A549 (cell line): Measurements from ENCODE around the gene ADAMTS10. TPM values are rescaled to one million over a fixed set of nuclear protein-coding genes. Genes with fewer than 3 reads are reported as not detected.

Experiments used
- ATAC-seq, 2 experiments: fragments of 200-7000 bp in 1 of 2; fragments of >200 bp in 1 of 2; cut with Nextera tagmentation in 1 of 2; cut with Tn5 transposase in 1 of 2; 3 replicates each; pipeline versions ENCODE4 v1.8.0 to v1.9.1; 2018 to 2020; ENCODE audit warnings: mild to moderate bottlenecking in 1 of 2, moderate library complexity in 1 of 2
- CTCF ChIA-PET: fragments of 300-600 bp; sonication (Branson Sonifier 250); formaldehyde crosslinking; extraction: SDS; loops from one replicate; lab custom pipeline; 2021; ENCODE audit warnings: antibody characterized with exemption, inconsistent platforms; lab: Yijun Ruan, JAX
- POLR2A ChIA-PET: fragments of 350-600 bp; formaldehyde crosslinking; extraction: SDS; loops from one replicate; lab custom pipeline; 2021; ENCODE audit warnings: antibody characterized with exemption, inconsistent platforms; lab: Yijun Ruan, JAX
- DNase-seq, 2 experiments: peaks; one replicate each; pipeline versions ENCODE4 v3.0.0 to v3.0.0-alpha.2; 2011 to 2016; ENCODE audit warnings: low read depth in 1 of 2, low spot score in 1 of 2
- FAIRE-seq: peaks from 2 replicates; lab custom pipeline; 2011; peaks lifted over from hg19 to GRCh38; lab: Jason Lieb, UNC
- H3K27ac ChIP-seq, 2 experiments: fragments of >200 bp; sonication (Bioruptor Twin); formaldehyde crosslinking; 3 replicates each; pipeline ENCODE4 v1.5.1; 2016 to 2017
- H3K4me1 ChIP-seq: fragments of >200 bp; sonication (Bioruptor Twin); formaldehyde crosslinking; 3 replicates; pipeline ENCODE4 v1.6.1; 2016
- H3K4me2 ChIP-seq: fragments of >200 bp; sonication (Bioruptor Twin); formaldehyde crosslinking; 3 replicates; pipeline ENCODE4 v1.6.1; 2016
- H3K4me3 ChIP-seq: fragments of >200 bp; sonication (Bioruptor Twin); formaldehyde crosslinking; 3 replicates; pipeline ENCODE4 v1.5.1; 2016
- H3K9me3 ChIP-seq: fragments of >200 bp; sonication (Bioruptor Twin); formaldehyde crosslinking; 3 replicates; pipeline ENCODE4 v1.6.1; 2016
- ATOH8 ChIP-seq: fragments of 250-450 bp; sonication (Bioruptor Pico); IDR thresholded peaks from 2 replicates; pipeline ENCODE4 v1.5.0; 2020; ENCODE audit warnings: low read depth, mild to moderate bottlenecking, moderate library complexity
- BCL3 ChIP-seq: fragments of >200 bp; sonication (Bioruptor Twin); formaldehyde crosslinking; IDR thresholded peaks from 3 replicates; pipeline ENCODE4 v1.6.1; 2016
- BHLHE40 ChIP-seq: IDR thresholded peaks from 2 replicates; pipeline ENCODE4 v1.6.1; 2012; ENCODE audit warnings: low read depth, low read length, inconsistent platforms
- CBX8 ChIP-seq: fragments of 200-600 bp; sonication (generic); IDR thresholded peaks from 2 replicates; pipeline ENCODE4 v1.6.1; 2016
- CEBPB ChIP-seq, 2 experiments: fragments of >200 bp in 1 of 2; sonication (Bioruptor Twin) in 1 of 2; formaldehyde crosslinking in 1 of 2; IDR thresholded peaks; 2 replicates each; pipeline ENCODE4 v1.6.1; 2012 to 2016
- CHD2 ChIP-seq: fragments of 150-350 bp; IDR thresholded peaks from 2 replicates; pipeline ENCODE4 v1.6.1; 2014; ENCODE audit warnings: low read length; ENCODE audit not compliant: partially characterized antibody
- EHF ChIP-seq: fragments of 250-450 bp; sonication (Bioruptor Pico); IDR thresholded peaks from 2 replicates; pipeline ENCODE4 v1.5.0; 2020; ENCODE audit warnings: mild to moderate bottlenecking
- EP300 ChIP-seq, 2 experiments: fragments of >200 bp; sonication (Bioruptor Twin); formaldehyde crosslinking; IDR thresholded peaks; 2 replicates in 1 of 2; 3 replicates in 1 of 2; pipeline ENCODE4 v1.6.1; 2016 to 2017
- ESRRA ChIP-seq: fragments of 150-350 bp; IDR thresholded peaks from 2 replicates; pipeline ENCODE4 v1.6.1; 2014; ENCODE audit warnings: mild to moderate bottlenecking, low read length, borderline replicate concordance
- FOXS1 ChIP-seq: fragments of 250-450 bp; sonication (Bioruptor Pico); IDR thresholded peaks from 2 replicates; pipeline ENCODE4 v1.5.0; 2020; ENCODE audit warnings: mild to moderate bottlenecking, moderate library complexity
- GATA3 ChIP-seq: IDR thresholded peaks from 2 replicates; pipeline ENCODE4 v1.6.1; 2012; ENCODE audit warnings: borderline replicate concordance
- HES2 ChIP-seq: fragments of >200 bp; sonication (Bioruptor Twin); formaldehyde crosslinking; IDR thresholded peaks from 2 replicates; pipeline ENCODE4 v1.6.1; 2016
- HOXB13 ChIP-seq: fragments of 250-450 bp; sonication (Bioruptor Pico); IDR thresholded peaks from 2 replicates; pipeline ENCODE4 v1.5.0; 2020; ENCODE audit warnings: low read depth, mild to moderate bottlenecking, moderate library complexity
- HOXB5 ChIP-seq: fragments of 250-450 bp; sonication (Bioruptor Pico); IDR thresholded peaks from 2 replicates; pipeline ENCODE4 v1.5.0; 2020; ENCODE audit warnings: mild to moderate bottlenecking, moderate library complexity
- JUNB ChIP-seq: fragments of >200 bp; sonication (Bioruptor Twin); formaldehyde crosslinking; IDR thresholded peaks from 2 replicates; pipeline ENCODE4 v1.6.1; 2016
- KDM1A ChIP-seq: fragments of 200-600 bp; sonication (generic); IDR thresholded peaks from 2 replicates; pipeline ENCODE4 v1.6.1; 2016; ENCODE audit warnings: low read depth, mild to moderate bottlenecking
- KDM5A ChIP-seq: fragments of 200-600 bp; sonication (generic); IDR thresholded peaks from 2 replicates; pipeline ENCODE4 v1.6.1; 2016; ENCODE audit warnings: antibody characterized with exemption, mild to moderate bottlenecking
- MAZ ChIP-seq: fragments of 150-350 bp; IDR thresholded peaks from 2 replicates; pipeline ENCODE4 v1.6.1; 2014; ENCODE audit warnings: antibody characterized with exemption, low read depth, low read length, borderline replicate concordance
- PHF8 ChIP-seq: fragments of 200-600 bp; sonication (generic); IDR thresholded peaks from 2 replicates; pipeline ENCODE4 v1.6.1; 2016; ENCODE audit warnings: low read depth, mild to moderate bottlenecking, antibody characterized with exemption, moderate library complexity, borderline replicate concordance
- POLR2A ChIP-seq: IDR thresholded peaks from 2 replicates; pipeline ENCODE4 v1.6.1; 2012; ENCODE audit warnings: mild to moderate bottlenecking, low read length
- RAD21 ChIP-seq, 2 experiments: fragments of >200 bp in 1 of 2; sonication (Bioruptor Twin) in 1 of 2; formaldehyde crosslinking in 1 of 2; IDR thresholded peaks in 1 of 2; conservative IDR thresholded peaks in 1 of 2; 2 replicates in 1 of 2; 3 replicates in 1 of 2; pipeline ENCODE4 v1.6.1; 2012 to 2018; ENCODE audit warnings: inconsistent platforms in 1 of 2
- RARB ChIP-seq: fragments of 250-450 bp; sonication (Bioruptor Pico); IDR thresholded peaks from 2 replicates; pipeline ENCODE4 v1.8.0; 2021; ENCODE audit warnings: mild to moderate bottlenecking, moderate library complexity
- REST ChIP-seq: fragments of 200-600 bp; sonication (generic); IDR thresholded peaks from 2 replicates; pipeline ENCODE4 v1.6.1; 2016; ENCODE audit warnings: antibody characterized with exemption, mild to moderate bottlenecking, moderate library complexity
- SMC3 ChIP-seq: fragments of >200 bp; sonication (Bioruptor Twin); formaldehyde crosslinking; IDR thresholded peaks from 3 replicates; pipeline ENCODE4 v1.6.1; 2018; ENCODE audit warnings: inconsistent platforms
- TP53 ChIP-seq: fragments of 250-450 bp; sonication (Bioruptor Pico); IDR thresholded peaks from 2 replicates; pipeline ENCODE4 v1.5.0; 2021; ENCODE audit warnings: mild to moderate bottlenecking, moderate library complexity
- USF2 ChIP-seq: fragments of 450-650 bp; IDR thresholded peaks from 2 replicates; pipeline ENCODE4 v1.6.1; 2014; ENCODE audit warnings: antibody characterized with exemption
- ZFP36 ChIP-seq: fragments of 450-650 bp; IDR thresholded peaks from 2 replicates; pipeline ENCODE4 v1.6.1; 2014; ENCODE audit warnings: borderline replicate concordance; ENCODE audit not compliant: partially characterized antibody
- ZSCAN20 ChIP-seq: fragments of 250-450 bp; sonication (Bioruptor Pico); IDR thresholded peaks from 2 replicates; pipeline ENCODE4 v1.8.0; 2022; ENCODE audit warnings: mild to moderate bottlenecking, moderate library complexity
- WGBS: methylation state at CpG from one replicate; pipeline ENCODE4 v1.1.6; 2017; ENCODE audit errors: missing lambda C conversion rate; 5-methylcytosine and 5-hydroxymethylcytosine counted together
- polyA plus RNA-seq, 4 experiments: library from polyadenylated mRNA; depleted of rRNA in 3 of 4; stranded (reverse); fragments of >200 nt; fragmentation: RNase III in 1 of 4; extraction: RNeasy Plus Mini Kit Qiagen cat#74134 plus additional on column Dnase treatment in 1 of 4; gene quantifications; 2 replicates in 3 of 4; 3 replicates in 1 of 4; pipeline ENCODE4 v1.2.3, GENCODE V29; 2011 to 2017

Gene ADAMTS10
- polyA plus RNA-seq, 2 of the 4 experiments (the other 2 are of a cell fraction) = 26.7 to 49.3 TPM

- TF ChIP-seq ESRRA = peak; percentile 74
- no peak for TF ChIP-seq ATOH8
- TF ChIP-seq KDM5A = no peak
- no peak for TF ChIP-seq CBX8
- TF ChIP-seq RARB (CRISPR knock-in tag) = peak; percentile 84; the same call in 1 of the 2 replicates
- TF ChIP-seq ZSCAN20 (CRISPR knock-in tag) = peak; percentile 70
- no peak for TF ChIP-seq CHD2
- peak; percentile 12 for TF ChIP-seq ZFP36
- TF ChIP-seq RAD21 (conservative IDR thresholded peaks at IDR 0.05 in 1 of 2, IDR thresholded peaks at IDR 0.05 in 1 of 2) = peak in 1 of 2 experiments; percentile 48; a peak in 3 of 5 replicates
- peak; percentile 43; the same call in 1 of the 3 replicates for TF ChIP-seq SMC3
- peak; percentile 28; the same call in 1 of the 3 replicates for TF ChIP-seq BCL3
Measured at GRCh38 chr19:8640402-8641004, 30.0 kb upstream of the ADAMTS10 start (continued).

- ChIA-PET POLR2A (interaction anchor here (0.8 to 1.5 kb wide), 2 partner anchors 9 to 24 kb away, joined by 3 to 5 read pairs; partner anchors contain the start of gene NFILZ), CTCF (interaction anchor here (1.1 to 2.7 kb wide), 2 partner anchors 15 to 54 kb away, joined by 4 to 10 read pairs; no protein-coding TSS in a partner anchor)
- WGBS = 6% methylated on average over 8 of the region's 8 CpGs
- peak; percentile 58; the same call in 1 of the 2 replicates for TF ChIP-seq HOXB13
- no peak for TF ChIP-seq CEBPB (IDR thresholded peaks at IDR 0.05)
- TF ChIP-seq PHF8 = no peak
- TF ChIP-seq EP300 (IDR thresholded peaks at IDR 0.05) = no peak
- TF ChIP-seq RARB (CRISPR knock-in tag) = peak; percentile 71; the same call in 1 of the 2 replicates
- no peak for TF ChIP-seq TP53
- no peak for TF ChIP-seq JUNB
- no peak for TF ChIP-seq POLR2A
- peak; percentile 75; the same call in 1 of the 2 replicates for TF ChIP-seq EHF
- TF ChIP-seq HES2 = no peak
- peak; percentile 64; the same call in 1 of the 2 replicates for TF ChIP-seq HOXB5 (CRISPR knock-in tag)
- H3K4me1 ChIP-seq = peaks cover 50% of the 10 kb centered on the region
- ATAC-seq = peak; percentile 40 to 44
- peak in 1 of 2 experiments; percentile 92 for DNase-seq
- H3K9me3 ChIP-seq = peaks cover 21% of the 10 kb centered on the region
- peak overlapping the region; percentile 94 to 98 for H3K27ac ChIP-seq
- no peak for FAIRE-seq
- H3K4me2 ChIP-seq = peak overlapping the region; percentile 77
- H3K4me3 ChIP-seq = no peak overlapping the region
Measured at GRCh38 chr19:8639821-8640401, 29.4 kb upstream of the ADAMTS10 start.

- ChIA-PET POLR2A (no interaction called here), CTCF (interaction anchor here (2.7 kb wide), 1 partner anchor 17 kb away, joined by 10 read pairs; no protein-coding TSS in a partner anchor)
- Histone ChIP-seq H3K27ac (peak overlapping the region; percentile 94 to 98), H3K4me1 (peaks cover 66% of the 10 kb centered on the region), H3K9me3 (peaks cover 21% of the 10 kb centered on the region), H3K4me3 (no peak overlapping the region), H3K4me2 (peak overlapping the region; percentile 77)
- ATAC-seq (peak; percentile 65 to 72), FAIRE-seq (peak; percentile 73), DNase-seq (peak; percentile 63 to 93)
- WGBS = 1% methylated on average over 20 of the region's 21 CpGs
- TF ChIP-seq KDM1A = no peak
- TF ChIP-seq MAZ = no peak
- peak; percentile 42; the same call in 1 of the 2 replicates for TF ChIP-seq BHLHE40
- no peak for TF ChIP-seq CHD2
- no peak for TF ChIP-seq USF2
- TF ChIP-seq REST = no peak
- TF ChIP-seq GATA3 = peak; percentile 92
- TF ChIP-seq HES2 = 0 out of 2 replicates have a peak, but pooled peaks have one; percentile 49
- no peak for TF ChIP-seq FOXS1
Measured at GRCh38 chr19:8638078-8638619, 27.6 kb upstream of the ADAMTS10 start.
